Stomach (tissue), 9 donors: ENCODE data around the gene SMIM29. TPM values are rescaled to one million over a fixed set of nuclear protein-coding genes. Genes with fewer than 3 reads are reported as not detected.

Experiments used
- DNase-seq, 2 donors: peaks; one replicate each; pipeline versions ENCODE4 v3.0.0 to v3.0.0-alpha.2; 2013 to 2019
- H3K27ac ChIP-seq, 5 donors: fragments of 200-600 bp in 4 of 5; sonication (generic) in 4 of 5; one replicate each; pipeline ENCODE4 v1.5.1; 2013 to 2019; ENCODE audit warnings: mild to moderate bottlenecking in 1 of 5, moderate library complexity in 1 of 5
- H3K27me3 ChIP-seq, 3 donors: fragments of 200-600 bp; sonication (generic); one replicate each; pipeline ENCODE4 v1.5.1; 2017 to 2019; ENCODE audit warnings: mixed run types in 1 of 3
- H3K36me3 ChIP-seq, 4 donors: fragments of 200-600 bp; sonication (generic); 1 replicate in 3 of 4; 2 replicates in 1 of 4; pipeline ENCODE4 v1.5.1; 2016 to 2019
- H3K4me1 ChIP-seq, 4 donors: fragments of 200-600 bp; sonication (generic); one replicate each; pipeline ENCODE4 v1.5.1; 2016 to 2019
- H3K4me3 ChIP-seq, 4 donors: fragments of 200-600 bp; sonication (generic) in 3 of 4; one replicate each; pipeline ENCODE4 v1.5.1; 2016 to 2019; ENCODE audit warnings: mild to moderate bottlenecking in 1 of 4
- H3K9me3 ChIP-seq, 4 donors: fragments of 200-600 bp; sonication (generic); one replicate each; pipeline ENCODE4 v1.5.1; 2016 to 2019
- CTCF ChIP-seq, 7 experiments: fragments of 450-650 bp in 4 of 7; fragments of 200-600 bp in 3 of 7; sonication (generic) in 3 of 7; IDR thresholded peaks; one replicate each; pipeline ENCODE4 v1.5.1; 2016 to 2019; ENCODE audit warnings: antibody characterized with exemption in 7 of 7, control low read depth in 2 of 7, mild to moderate bottlenecking in 1 of 7
- EP300 ChIP-seq: sonication (generic); formaldehyde crosslinking; IDR thresholded peaks from one replicate; pipeline ENCODE4 v1.6.1; 2017; ENCODE audit warnings: antibody characterized with exemption
- POLR2A ChIP-seq, 4 donors: fragments of 450-650 bp; IDR thresholded peaks; one replicate each; pipeline ENCODE4 v1.6.1; 2016; ENCODE audit warnings: antibody characterized with exemption in 4 of 4, control low read depth in 2 of 4, mild to moderate bottlenecking in 1 of 4, moderate library complexity in 1 of 4
- POLR2AphosphoS5 ChIP-seq, 3 donors: sonication (generic); formaldehyde crosslinking; IDR thresholded peaks; one replicate each; pipeline ENCODE4 v1.6.1; 2016; ENCODE audit warnings: antibody characterized with exemption in 3 of 3
- WGBS, 5 donors: extraction: QIAGEN DNeasy Blood & Tissue Kit in 3 of 5; methylation state at CpG; one replicate each; pipeline versions ENCODE4 v1.1.5 to v1.1.7; 2013 to 2018; 5-methylcytosine and 5-hydroxymethylcytosine counted together
- intact Hi-C: fragments of 100-400 bp; cut with DNase I; formaldehyde crosslinking; loops from one replicate; pipeline ENCODE4 v1.15.1; 2023; ENCODE audit warnings: low total_unique reads
- polyA plus RNA-seq, 3 donors: library from polyadenylated mRNA; stranded (reverse); fragments of 200-250 nt; gene quantifications; one replicate each; pipeline ENCODE4 v1.2.3, GENCODE V29; 2013
- total RNA-seq, 5 donors: library from RNA; depleted of rRNA; stranded (reverse); fragments of >200 nt; gene quantifications; one replicate each; pipeline versions ENCODE4 v1.1.0 to v1.2.3, GENCODE V29; 2014 to 2016
- donor health status: healthy with polysubstance abuse.
- donor health status: Bipolar disorder and iron deficiency.
- donor health status: healthy.

The SMIM29 gene
- total and polyA plus RNA-seq, 8 donors = 2.8 to 49.1 (median 26.7) TPM

- DNase-seq = no peak
- no peaks in the 10 kb centered on the region for H3K27me3 ChIP-seq
- peaks cover 28 to 70% (median 33%) of the 10 kb centered on the region in 4 donors for H3K4me1 ChIP-seq
- intact Hi-C loops = no loop called here
- TF ChIP-seq CTCF (IDR thresholded peaks at IDR 0.05) = no peak
- no peak for TF ChIP-seq POLR2A (IDR thresholded peaks at IDR 0.05)
- no peak for TF ChIP-seq POLR2AphosphoS5 (IDR thresholded peaks at IDR 0.05)
- TF ChIP-seq EP300 = no peak
- WGBS, 5 donors = 85 to 91% (median 88%) methylated on average over 13 of the region's 13 CpGs
- H3K27ac ChIP-seq = no peak overlapping the region
- no peaks in the 10 kb centered on the region for H3K9me3 ChIP-seq
- H3K36me3 ChIP-seq = peaks cover 4 to 49% (median 35%) of the 10 kb centered on the region in 4 donors
- no peak overlapping the region for H3K4me3 ChIP-seq
Observed at GRCh38 chr6:34241351-34242215, 7.2 kb downstream of the SMIM29 start.

DNA sequence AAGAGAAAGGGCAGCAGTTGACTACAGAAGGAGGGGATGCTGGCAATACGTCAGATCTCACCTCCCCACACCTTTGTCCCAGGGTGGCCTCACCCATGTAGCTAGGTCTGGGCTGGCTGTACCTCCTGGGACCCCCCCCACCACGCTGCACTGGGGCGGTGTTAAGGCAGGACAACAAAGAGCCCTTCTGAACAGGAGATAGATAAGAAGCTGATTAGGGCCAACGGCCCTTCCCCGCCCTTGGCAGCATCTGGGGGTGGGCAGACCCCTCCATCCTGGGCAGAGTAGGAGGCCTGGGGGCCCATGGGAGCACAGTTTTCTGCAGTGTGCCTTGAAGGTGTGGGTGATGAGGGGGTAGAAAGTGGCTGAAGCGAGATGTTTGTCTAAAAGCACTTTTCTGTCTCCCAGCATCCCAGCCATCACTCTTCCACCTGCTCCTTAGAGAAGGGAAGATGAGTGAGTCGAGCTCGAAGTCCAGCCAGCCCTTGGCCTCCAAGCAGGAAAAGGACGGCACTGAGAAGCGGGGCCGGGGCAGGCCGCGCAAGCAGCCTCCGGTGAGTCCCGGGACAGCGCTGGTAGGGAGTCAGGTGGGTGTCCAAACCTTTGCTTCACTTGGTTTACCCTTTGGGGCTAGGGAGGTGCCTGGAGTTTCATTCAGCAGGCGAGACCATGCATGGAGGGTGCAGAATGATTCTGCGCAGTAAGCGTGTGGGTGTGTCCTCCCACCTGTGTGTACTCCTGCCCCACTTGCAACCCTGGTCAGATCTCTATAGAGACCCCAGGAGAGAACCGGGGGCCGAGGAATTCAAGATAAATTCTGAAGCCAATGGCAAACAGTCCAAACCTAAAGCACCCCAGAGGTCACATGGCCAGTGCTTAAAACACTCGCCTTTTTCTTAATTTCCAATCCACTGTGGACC, 8.2 kb downstream of the SMIM29 start:
- 74 to 84% (median 75%) methylated on average over 22 of the region's 22 CpGs for WGBS, 5 donors
- intact Hi-C loops = no loop called here
- Histone ChIP-seq H3K9me3 (no peaks in the 10 kb centered on the region), H3K27me3 (no peaks in the 10 kb centered on the region), H3K36me3 (peaks cover 4 to 49% (median 34%) of the 10 kb centered on the region in 4 donors), H3K4me3 (no peak overlapping the region), H3K4me1 (peaks cover 37 to 71% (median 40%) of the 10 kb centered on the region in 4 donors), H3K27ac (no peak overlapping the region)
- TF ChIP-seq CTCF (IDR thresholded peaks at IDR 0.05) (no peak), POLR2A (IDR thresholded peaks at IDR 0.05) (no peak), POLR2AphosphoS5 (IDR thresholded peaks at IDR 0.05) (no peak), EP300 (no peak)
- DNase-seq = peak in 1 of 2 donors; percentile 26

DNA sequence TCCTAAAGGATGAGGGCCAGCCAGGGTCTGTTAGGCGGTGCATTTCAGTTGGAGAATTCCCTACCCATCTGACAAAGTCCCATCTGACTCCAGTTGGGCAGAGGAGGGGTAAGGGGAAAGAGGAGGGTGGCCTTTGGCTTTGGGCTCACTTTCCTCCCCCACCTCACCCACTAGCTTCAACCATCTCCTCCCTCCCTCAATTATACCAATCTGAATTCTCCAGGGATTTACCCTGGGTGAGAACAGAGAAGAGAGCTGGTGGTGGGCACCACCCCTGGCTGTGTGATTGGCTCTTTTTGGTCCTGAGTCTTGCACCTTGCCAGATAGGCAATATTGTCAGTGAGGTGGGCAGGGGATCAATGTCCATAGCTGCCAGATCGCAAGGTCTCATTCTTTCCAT, 8.9 kb downstream of the SMIM29 start:
- no peak overlapping the region for H3K4me3 ChIP-seq
- TF ChIP-seq POLR2A (IDR thresholded peaks at IDR 0.05) (no peak), POLR2AphosphoS5 (IDR thresholded peaks at IDR 0.05) (no peak), CTCF (IDR thresholded peaks at IDR 0.05) (no peak), EP300 (no peak)
- 77 to 100% (median 86%) methylated on average over 2 of the region's 2 CpGs for WGBS, 5 donors
- peaks cover 4 to 45% (median 34%) of the 10 kb centered on the region in 4 donors for H3K36me3 ChIP-seq
- no peaks in the 10 kb centered on the region for H3K9me3 ChIP-seq
- no peak for DNase-seq
- no peaks in the 10 kb centered on the region for H3K27me3 ChIP-seq
- H3K27ac ChIP-seq = no peak overlapping the region
- H3K4me1 ChIP-seq = peaks cover 39 to 70% (median 44%) of the 10 kb centered on the region in 4 donors
- intact Hi-C loops = no loop called here

- peak in 1 of 2 donors; percentile 1 for DNase-seq
- Histone ChIP-seq H3K27ac (no peak overlapping the region), H3K4me3 (no peak overlapping the region), H3K27me3 (no peaks in the 10 kb centered on the region), H3K9me3 (no peaks in the 10 kb centered on the region), H3K4me1 (peaks cover 34 to 65% (median 41%) of the 10 kb centered on the region in 4 donors), H3K36me3 (peaks cover 4 to 43% (median 34%) of the 10 kb centered on the region in 4 donors)
- 77 to 95% (median 87%) methylated on average over 3 of the region's 3 CpGs for WGBS, 5 donors
- TF ChIP-seq EP300 (no peak), CTCF (IDR thresholded peaks at IDR 0.05) (no peak), POLR2A (IDR thresholded peaks at IDR 0.05) (no peak), POLR2AphosphoS5 (IDR thresholded peaks at IDR 0.05) (no peak)
- intact Hi-C loops = no loop called here
Observed at GRCh38 chr6:34239500-34239825, 9.3 kb downstream of the SMIM29 start.
